ENCODE measurements around the gene SLC25A1.

Gene SLC25A1

DNA sequence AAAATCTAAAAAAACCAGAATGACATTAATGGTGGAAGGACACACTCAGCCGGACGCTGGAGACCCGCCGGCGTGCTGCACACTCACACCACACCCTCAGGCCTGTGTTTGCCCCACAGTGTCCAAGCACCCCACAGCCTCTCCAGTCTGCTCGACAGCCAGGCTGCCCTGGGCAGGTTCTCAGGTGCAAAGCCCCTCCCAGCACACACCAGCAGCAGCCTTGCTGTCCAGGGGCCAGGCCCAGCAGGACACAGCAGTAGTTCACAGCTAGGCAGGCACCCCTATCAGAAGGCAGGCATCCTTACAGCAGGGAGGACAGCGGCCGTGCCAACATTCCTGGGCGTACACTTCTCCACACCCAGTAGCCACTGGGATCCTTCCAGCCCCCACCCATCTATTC lies 1.7 kb upstream of the SLC25A1 start:
- DNase-seq: no peak

DNA sequence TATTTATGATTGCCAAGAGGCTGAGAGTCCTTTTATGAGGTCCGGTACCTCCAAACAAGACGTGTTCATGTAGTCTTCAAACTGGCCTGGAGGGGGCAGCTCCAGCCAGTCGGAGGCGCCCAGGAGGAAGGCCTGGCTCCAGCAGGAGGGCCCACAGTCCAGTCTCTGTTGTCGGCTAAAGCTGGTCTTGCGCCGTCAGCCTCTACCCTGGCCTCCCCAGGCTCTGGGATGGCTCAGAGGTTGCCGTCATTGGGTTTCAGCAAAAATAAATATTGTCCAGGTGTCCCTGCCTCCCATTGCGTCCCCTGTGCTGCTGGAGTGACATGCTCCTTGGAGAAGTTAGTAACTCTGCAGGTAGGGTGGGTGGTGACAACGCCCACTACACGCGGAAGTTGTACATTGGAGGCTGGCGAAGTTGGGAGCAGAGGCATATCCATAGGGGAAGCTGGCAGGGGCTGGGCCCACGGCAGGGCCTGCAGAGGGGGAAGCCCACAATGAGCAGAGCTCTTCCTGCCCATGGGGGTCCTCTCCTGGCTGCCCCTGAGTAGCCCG lies 1.0 kb upstream of the SLC25A1 start:
- DNase-seq: no peak

DNA sequence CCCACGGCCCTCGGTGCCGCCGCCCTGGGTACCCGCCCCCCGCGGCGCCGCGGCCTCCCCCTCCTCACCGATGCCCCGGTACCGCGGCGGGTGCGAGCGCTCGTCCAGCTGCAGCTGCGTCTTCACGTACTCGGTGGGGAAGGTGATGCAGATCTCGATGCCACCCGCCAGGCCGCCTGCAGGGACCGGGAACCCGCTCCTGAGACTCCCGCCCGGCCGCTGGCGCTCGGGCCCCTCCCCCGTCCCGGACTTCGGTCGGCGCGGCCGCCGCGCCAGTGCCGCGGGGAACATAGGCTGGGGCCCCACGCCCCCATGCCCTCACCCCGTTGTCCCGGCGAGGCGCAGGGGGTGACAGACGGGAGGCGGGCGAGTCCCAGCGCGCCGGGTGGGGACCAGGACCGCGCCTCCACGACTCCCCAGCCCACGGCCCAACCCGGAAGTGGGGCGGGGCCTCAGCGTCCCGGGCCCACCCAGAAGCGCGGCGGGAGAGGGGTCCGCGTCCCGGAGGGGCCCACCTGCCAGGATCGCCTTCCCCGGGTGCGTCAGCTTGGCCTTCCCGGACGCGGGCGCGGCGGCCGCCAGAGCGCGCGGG lies 375 bp downstream of the SLC25A1 start:
- peak; percentile 58 for DNase-seq

DNA sequence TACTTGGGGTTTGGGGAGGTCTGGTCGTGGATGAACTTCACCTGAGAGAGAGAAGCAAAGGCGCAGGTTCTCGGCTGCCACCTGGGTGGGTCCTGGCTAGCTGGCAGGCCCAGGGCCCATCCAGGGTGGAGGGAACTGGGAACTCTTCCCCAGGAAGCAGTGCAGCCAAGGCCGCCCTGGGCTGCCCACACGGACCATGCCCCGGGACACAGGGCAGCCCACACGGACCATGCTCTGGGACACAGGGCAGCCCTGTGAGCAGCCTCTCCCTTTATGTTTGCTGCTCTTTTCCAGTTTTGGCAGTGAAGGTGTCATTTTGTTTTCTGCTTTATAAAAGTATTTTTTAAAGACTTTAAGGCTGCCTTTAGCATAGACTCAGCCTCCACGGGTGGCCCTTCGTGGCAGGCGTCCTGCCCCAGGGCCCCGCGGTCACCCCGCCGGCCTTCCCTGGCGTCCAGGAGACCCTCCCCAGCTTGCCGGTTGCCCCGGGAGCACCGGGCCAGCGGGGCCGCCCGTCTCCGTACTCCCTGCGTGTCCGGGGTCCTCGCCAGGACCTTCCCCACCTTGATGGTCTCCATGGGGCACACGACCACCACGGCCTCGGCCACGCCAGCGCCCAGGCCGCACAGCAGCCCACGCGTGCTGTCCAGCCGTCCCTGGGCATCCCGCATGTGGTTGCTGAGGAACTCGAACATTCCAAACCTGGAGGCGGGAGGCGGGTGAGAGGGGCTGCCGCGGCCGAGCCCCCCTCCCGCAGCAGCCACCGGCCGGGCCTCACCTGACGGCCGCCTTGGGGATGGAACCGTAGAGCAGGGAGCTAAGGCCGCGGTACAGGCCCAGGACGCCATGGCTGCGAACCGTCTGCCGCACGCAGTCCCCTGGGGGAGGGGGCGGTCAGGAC lies 1.1 kb downstream of the SLC25A1 start:
- DNase-seq: no peak

DNA sequence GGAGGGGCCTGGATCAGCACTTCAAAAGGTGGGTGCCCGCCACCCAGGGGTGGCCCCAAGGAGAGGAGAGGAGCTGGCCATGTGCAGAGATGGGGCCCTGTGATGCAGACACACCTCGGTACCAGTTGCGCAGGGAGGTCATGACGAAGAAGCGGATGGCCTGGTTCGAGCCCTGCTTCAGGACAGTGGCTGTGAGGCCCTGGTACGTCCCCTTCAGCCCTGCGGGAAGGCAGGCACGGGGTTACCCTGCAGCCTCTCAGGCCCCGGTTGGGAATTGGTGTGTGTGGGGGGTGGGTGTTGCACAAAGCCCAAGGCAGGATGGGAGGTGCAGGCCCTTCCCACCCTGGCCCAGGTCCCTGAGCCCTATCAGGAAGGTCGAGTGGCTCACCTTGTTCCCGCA lies 1.8 kb downstream of the SLC25A1 start:
- no peak for DNase-seq

DNA sequence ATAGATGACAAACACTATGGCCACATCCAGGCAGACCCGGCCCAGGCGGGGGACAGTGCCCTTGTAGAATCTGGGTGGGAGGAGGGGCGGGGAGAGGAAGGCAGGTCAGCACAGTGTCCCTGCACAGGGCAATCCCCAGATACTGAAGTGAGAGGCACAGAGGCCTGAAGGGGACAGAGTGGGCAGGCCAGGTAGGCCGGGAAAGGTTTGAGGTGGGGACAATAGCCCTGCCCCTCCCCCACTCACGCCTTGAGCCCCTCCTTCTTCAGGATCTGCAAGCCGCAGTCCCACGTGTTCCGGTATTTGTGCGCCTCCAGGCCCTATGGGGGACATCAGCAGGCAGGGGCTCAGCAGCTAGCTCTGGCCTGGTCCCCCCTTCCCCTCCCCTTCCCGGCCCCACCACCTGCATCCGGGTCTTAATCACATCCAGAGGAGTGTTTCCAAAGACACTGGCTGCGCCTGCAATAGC lies 2.3 kb downstream of the SLC25A1 start:
- DNase-seq: no peak

DNA sequence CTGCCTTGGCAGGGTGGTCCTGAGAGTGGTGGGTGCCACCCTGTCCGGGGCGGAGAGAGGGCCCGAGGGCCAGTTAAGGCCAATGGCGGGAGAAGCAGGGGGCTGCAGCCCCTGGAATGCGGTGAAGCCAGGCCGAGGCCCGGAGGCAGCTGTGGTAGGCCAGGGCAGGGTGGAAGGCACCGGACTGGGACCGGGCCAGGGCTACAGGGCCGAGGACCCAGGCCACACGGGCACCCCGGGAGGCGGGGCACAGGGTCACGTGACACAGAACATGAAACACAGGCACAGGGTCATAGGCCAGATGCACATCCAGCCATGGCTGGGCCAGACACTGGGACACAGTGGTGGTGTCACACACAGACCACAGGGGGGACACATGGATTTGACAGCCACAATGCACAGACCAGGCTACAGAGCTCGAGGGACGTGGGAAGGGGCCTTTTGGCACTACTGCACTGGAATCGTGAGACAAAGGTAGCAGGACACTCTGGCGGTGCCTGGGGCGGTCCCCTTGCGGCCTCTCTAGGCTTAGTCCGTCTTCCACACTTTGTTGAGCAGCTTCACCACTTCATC lies 2.8 kb downstream of the SLC25A1 start:
- DNase-seq: no peak

DNA sequence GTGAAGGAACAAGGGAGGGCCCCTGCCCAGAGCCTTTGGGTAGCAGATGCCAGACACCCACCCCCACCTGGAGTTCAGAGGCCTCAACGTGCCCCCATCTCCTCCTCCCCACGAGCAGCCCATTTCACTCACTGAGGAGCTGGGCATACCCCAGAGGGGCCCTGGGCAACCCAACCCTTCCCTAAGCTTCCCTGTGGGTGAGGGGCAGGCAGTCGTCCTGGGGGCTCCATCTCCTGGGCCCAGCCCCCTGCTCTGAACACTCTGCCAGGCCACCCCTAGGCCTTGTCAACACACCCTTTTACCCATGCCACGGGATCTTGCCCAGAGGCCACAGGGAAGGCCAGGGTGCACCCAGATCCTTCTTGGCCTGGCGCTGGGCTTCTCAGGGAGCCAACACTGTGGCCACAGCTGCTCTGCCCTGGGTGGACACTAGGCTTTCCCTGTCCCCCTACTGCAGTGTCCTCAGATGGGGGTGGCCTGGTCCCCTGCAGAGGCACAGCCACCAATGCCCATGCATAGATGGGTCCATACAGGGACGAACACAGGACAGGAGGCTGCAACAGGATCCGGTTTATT lies 3.4 kb downstream of the SLC25A1 start:
- no peak for DNase-seq

DNA sequence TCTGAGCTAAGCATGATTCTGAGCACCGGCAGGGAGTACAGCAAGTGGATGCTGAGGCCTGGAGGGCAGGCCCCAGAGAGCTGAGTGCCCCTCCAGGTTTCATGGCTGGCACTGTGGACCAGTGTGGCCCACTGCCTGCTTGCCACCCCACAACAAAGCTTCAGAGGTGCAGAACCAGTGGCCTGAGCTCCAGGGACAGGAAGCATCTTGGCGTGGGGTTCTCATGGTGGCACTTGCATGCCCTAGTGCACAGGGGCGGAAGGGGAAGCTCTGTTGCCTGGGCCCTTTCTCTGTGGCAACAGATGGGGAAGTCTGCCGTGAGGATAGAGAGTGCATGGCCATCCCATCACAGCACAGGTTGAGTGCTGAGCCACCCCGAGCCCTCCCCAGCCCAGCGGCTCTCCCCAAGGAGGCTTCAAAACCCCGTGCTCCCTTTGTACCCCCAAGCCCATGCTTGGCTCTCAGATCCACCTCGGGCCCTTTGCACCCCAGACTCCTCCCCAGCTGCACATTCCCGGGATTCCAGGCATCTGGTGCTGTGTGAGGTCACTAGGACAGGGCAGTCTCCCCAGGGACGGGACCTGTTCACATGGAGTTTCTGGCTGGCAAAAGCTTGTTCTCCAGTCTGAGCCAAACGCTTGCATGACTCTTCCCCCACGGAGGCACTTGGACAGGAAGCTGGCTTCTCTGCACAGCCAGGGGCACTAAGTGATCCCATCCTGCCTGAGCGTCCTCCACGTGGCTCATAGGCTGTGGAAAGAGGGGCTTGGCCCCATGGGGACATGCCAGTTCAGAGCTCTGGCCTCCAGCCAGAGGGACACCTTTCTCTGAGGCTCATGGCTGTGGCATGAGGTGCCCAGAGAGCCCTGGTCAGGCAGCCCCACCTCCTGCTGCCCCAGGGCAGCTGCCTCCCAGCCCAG lies 4.2 kb downstream of the SLC25A1 start:
- DNase-seq: no peak

DNA sequence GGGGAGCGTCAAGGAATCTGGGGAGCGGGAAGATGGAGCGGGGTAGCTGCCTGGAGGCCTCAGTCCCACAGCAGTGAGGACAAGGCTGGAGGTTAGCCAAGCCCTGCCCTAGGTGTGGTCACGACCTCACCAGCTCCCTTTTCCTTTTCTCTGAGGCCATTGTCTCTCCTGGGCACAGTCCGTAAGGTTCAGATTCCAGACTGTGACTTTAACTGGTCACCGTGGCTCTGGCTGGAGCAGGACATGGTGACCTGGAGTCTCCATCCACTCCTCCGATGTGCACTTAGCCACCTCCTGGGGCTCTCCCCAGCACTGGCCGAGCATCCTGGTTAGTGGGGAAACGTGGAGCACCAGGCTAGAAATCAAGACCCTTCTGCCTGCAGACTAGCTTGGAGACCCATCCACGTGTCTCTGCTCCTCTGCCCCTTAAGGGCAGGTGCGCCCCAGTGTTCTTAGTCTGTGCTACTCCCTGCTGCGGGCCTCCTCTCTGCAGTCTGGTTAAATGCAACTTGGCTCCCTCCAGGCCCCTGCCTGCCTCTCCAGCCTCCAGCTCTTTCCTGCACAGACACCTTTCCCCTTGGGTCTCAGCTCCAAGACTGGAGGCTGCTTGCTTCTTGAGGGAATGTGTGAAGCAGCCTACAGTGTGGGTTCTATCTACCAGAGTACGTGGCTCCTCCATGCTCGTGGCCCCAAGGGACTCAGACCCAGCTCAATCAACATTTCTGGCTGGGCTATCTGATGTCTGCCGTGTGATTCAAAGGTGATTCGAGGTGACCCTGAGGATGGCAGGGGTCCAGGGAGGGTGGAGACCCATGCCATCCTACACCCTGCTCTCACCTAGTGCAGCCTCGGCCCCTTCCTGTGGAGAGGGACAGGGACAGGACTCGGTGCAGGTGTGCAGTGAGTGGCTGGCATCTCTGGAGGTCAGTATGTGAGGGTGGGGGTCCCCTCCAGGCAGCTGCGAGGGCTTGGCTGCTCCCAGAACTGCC lies 5.2 kb downstream of the SLC25A1 start:
- DNase-seq: no peak

DNA sequence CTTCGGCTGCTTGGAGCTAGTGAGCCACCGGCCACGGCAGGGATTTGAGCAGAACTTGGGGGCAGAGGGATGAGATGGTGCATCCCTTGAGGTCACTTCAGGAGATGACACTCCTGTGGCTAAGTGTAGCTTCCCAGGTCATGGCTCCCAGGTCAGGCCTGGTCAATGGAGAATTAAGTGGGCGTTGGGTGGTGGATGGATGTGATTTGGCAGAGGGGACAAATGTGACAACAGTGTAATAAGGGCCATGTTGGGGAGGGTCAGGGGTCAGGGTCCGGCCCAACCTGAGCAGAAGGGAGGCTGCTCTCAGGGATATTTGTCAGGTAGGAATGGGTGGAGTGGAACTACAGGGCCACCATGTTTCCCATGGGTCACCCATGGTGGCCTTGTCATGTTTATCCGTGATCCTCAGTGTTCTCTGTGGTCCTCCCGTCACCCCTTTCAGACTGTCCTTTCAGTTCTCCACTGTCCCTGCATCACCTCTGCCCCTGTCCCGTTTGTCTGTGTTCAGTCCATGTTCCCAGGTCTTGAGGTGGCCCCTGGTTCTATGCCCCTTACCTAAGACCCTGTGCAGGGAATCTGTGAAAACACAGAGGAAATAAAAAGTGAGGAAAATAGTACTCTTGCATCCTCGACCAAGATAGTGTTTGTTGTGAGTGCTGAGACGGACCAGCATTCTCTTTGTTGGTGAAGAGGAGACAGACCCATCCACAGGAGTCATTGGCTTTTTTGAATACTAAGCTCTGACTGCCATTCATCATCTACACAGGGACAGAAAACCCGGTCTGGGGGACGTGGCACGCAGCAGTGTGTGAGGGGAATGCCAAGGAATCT lies 6.1 kb downstream of the SLC25A1 start:
- DNase-seq: no peak

DNA sequence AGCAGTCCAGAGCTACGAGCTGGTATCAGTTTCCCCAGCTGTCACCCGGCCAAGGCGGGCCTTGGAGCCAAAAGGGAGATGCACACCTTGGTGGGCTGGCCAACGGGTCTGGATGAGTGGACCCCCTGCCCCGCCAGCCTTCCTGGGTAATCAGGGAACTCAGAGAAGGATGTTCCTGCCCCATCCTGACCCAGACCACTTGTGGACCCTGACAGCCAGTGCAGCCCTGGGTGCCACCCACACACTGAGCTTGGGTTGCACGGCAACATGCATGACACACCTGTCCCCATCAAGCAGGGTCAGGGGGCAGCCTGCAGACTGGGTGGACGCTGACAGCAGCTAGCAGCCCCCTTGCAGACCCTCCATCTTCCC lies 8.6 kb downstream of the SLC25A1 start:
- no peak for DNase-seq

DNA sequence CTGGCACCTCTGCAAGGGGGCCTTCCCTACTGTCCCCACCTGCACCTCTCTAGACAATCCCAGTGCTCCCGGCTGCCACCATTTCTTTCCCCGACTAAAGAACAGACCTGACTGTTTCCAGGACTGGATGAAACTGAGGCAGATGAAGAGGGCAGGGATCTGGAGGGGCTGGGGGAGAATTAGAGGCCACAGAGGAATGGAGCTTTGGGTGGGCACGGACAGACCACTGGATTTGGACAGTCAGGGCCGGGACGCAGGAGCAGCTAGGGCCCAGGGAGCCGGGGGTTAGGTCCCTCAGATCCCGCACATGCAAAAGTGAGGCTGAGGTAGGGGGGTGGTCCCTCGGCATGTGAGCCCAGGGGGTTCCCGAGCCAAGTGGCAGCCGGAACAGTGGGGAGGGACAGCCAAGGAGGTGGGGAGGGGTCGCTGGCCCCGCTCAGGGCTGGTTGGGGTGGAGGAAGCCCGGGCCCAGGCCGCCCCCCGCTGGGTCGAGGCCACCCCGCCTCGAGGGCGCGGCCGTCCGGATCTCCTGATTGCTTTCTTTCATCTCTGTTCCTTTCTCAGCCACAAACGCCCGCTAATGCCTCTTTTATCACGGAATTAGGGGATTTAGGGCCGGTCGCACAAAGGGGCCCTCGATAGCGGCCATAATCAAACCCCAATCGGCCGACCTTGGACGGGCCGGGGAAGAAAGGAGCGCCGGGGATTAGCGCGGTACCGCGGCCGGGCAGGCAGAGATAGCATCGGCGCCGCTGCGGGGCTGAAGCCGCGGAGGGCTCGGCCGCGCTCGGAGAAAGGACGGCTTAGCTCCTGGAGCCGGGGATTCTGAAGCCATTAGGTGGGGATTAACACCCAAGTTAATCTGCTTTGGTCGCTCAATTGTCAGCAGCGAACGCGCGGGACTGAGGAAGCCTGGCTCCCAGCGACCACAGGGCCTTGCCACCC lies 9.3 kb downstream of the SLC25A1 start:
- DNase-seq: no peak

DNA sequence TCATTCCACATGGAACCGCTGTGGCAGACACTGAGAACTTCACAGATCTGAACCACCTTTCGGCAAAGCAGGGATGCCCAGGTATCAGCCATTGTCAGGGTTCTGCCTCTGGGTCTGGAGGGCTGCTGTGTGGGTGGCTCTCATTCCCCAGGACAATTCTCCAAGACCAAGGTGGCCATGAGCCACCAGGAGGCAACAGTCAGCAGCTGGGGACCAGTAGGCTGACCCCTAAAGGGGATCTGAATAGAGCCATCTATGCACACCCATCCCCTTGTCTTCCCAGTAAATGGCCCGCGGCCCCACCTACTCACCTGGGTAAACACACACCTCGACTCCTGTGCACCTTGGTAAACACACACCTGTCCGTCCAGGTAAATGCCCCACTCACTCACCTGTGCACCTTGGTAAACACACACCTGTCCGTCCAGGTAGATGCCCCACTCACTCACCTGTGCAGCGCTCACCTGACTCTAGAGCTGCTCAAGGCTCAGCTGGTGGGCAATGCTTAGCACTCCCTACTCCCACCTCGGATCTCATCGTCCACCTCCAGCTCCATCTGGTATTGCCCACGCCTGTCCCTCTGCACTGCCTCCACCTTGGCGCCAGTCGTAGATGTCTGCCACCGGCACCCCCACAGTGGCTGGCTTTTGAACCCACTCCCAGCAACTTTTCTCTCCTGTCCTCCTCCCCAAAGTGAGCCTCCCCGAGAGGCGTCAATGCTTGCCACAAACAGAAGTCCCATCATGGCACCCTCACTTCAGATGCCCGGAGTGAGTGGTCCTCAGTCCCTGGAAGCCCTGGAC lies 10.2 kb downstream of the SLC25A1 start:
- no peak for DNase-seq

DNA sequence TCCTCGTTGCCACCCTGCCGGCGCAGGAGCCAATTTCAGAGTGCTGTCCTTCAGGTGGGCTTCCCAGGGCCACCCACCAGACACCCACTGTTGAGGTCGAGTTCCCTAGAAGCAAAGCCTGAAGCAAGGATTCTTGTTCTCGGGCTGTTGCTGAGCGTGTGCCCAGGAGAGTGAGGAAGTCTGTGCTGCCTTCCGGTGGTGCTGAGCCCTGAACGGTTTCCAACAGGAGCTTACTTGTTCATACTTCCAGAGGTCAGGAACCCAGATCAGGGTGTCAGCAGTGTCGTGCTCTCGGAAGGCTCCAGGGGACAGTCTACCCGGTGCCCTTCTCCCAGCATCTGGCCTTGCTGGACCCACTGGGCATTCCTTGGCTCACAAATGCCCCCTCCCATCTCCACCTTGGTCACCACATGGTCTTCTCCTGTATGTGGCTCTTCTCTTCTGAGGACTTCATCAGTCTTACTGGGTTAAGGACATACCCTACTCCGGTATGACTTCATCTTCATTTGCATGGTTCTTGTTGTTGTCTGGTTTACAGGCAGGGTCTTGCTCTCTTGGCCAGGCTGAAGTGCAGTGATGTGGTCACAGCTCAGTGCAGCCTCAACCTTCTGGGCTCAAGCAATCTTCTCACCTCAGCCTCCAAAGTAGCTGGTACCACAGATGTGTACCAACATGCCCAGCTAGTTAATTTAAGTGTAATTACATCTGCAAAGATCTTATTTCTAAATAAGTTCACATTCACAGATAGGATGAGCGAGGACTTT lies 11.2 kb downstream of the SLC25A1 start:
- DNase-seq: no peak

DNA sequence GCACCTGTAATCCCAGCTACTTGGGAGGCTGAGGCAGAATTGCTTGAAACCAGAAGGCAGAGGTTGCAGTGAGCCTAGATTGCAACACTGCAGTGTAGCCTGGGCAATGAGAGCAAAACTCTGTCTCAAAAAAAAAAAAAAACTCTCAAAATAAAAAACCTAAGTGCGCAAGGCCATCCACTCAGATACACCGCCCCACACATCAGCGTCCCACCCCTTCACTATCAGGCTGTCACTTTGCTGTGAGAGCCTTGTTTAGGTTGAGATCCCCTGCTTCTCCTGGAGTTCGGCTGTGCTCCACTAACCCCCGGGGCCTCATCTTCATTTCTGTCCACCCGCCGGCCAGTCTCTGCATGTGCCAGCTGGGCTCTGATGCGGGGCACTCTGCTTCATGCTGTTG lies 12.1 kb downstream of the SLC25A1 start:
- no peak for DNase-seq

DNA sequence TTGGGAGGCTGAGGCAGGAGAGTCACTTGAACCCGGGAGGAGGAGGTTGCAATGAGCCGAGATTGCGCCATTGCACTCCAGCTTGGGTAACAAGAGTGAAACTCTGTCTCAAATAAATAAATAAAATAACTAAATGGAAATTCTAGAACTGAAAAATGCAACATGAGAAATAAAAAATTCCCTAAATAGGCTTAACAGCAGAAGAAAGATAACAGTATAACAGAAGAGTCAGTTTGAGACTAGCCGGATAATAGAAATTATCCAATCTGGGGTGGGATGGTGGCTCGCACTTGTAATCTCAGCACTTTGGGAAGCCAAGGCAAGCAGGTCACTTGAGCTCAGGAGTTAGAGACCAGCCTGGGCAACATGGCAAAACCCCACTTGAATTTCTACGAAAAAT lies 14.1 kb downstream of the SLC25A1 start:
- no peak for DNase-seq
